ENCODE measurements around the gene CNIH1.
"Not testable (repeated sequence)": the region's sequence is repeated elsewhere in the genome, so short reads cannot be mapped to it uniquely, and the experiment has no call there.

Gene CNIH1

GRCh38 chr14:54453252-54453651, 12.1 kb upstream of the CNIH1 start:
- no peak overlapping the region for H3K4me3 ChIP-seq (ENCODE audit: low read length in 2 of 2)
- H3K36me3 ChIP-seq (ENCODE audit: control insufficient read depth in 2 of 2, insufficient read depth in 2 of 2, low read length in 2 of 2): no peaks in the 10 kb centered on the region
- H3K9me3 ChIP-seq (ENCODE audit: control insufficient read depth in 2 of 2, low read length in 2 of 2): no peaks in the 10 kb centered on the region
- H3K9ac ChIP-seq (ENCODE audit: low read depth in 1 of 2, low read length in 2 of 2): no peak overlapping the region
- no peaks in the 10 kb centered on the region for H3K27me3 ChIP-seq (ENCODE audit: control insufficient read depth in 2 of 2, insufficient read depth in 2 of 2, low read length in 2 of 2)
- H3K4me1 ChIP-seq (ENCODE audit: control insufficient read depth in 2 of 2, insufficient read depth in 2 of 2, low read length in 2 of 2): no peaks in the 10 kb centered on the region
- H3K27ac ChIP-seq (ENCODE audit: low read depth in 2 of 2, low read length in 2 of 2): no peak overlapping the region

- Histone ChIP-seq H3K4me1 (ENCODE audit: control insufficient read depth in 2 of 2, insufficient read depth in 2 of 2, low read length in 2 of 2) (peaks cover under 1 to 3% of the 10 kb centered on the region in 2 donors), H3K9ac (ENCODE audit: low read depth in 1 of 2, low read length in 2 of 2) (no peak overlapping the region), H3K27ac (ENCODE audit: low read depth in 2 of 2, low read length in 2 of 2) (no peak overlapping the region), H3K9me3 (ENCODE audit: control insufficient read depth in 2 of 2, low read length in 2 of 2) (no peaks in the 10 kb centered on the region), H3K36me3 (ENCODE audit: control insufficient read depth in 2 of 2, insufficient read depth in 2 of 2, low read length in 2 of 2) (no peaks in the 10 kb centered on the region), H3K4me3 (ENCODE audit: low read length in 2 of 2) (no peak overlapping the region), H3K27me3 (ENCODE audit: control insufficient read depth in 2 of 2, insufficient read depth in 2 of 2, low read length in 2 of 2) (no peaks in the 10 kb centered on the region)
Observed at GRCh38 chr14:54451961-54452360, 10.8 kb upstream of the CNIH1 start.

- H3K27me3 ChIP-seq (ENCODE audit: control insufficient read depth in 2 of 2, insufficient read depth in 2 of 2, low read length in 2 of 2): no peaks in the 10 kb centered on the region
- H3K9me3 ChIP-seq (ENCODE audit: control insufficient read depth in 2 of 2, low read length in 2 of 2): no peaks in the 10 kb centered on the region
- no peak overlapping the region for H3K4me3 ChIP-seq (ENCODE audit: low read length in 2 of 2)
- H3K4me1 ChIP-seq (ENCODE audit: control insufficient read depth in 2 of 2, insufficient read depth in 2 of 2, low read length in 2 of 2): peaks cover 9 to 11% of the 10 kb centered on the region in 2 donors
- no peak overlapping the region for H3K9ac ChIP-seq (ENCODE audit: low read depth in 1 of 2, low read length in 2 of 2)
- no peak overlapping the region for H3K27ac ChIP-seq (ENCODE audit: low read depth in 2 of 2, low read length in 2 of 2)
- H3K36me3 ChIP-seq (ENCODE audit: control insufficient read depth in 2 of 2, insufficient read depth in 2 of 2, low read length in 2 of 2): no peaks in the 10 kb centered on the region
Observed at GRCh38 chr14:54451121-54451601, 10.0 kb upstream of the CNIH1 start.

- Histone ChIP-seq H3K9ac (ENCODE audit: low read depth in 1 of 2, low read length in 2 of 2) (no peak overlapping the region), H3K4me3 (ENCODE audit: low read length in 2 of 2) (no peak overlapping the region), H3K27me3 (ENCODE audit: control insufficient read depth in 2 of 2, insufficient read depth in 2 of 2, low read length in 2 of 2) (no peaks in the 10 kb centered on the region), H3K27ac (ENCODE audit: low read depth in 2 of 2, low read length in 2 of 2) (no peak overlapping the region), H3K9me3 (ENCODE audit: control insufficient read depth in 2 of 2, low read length in 2 of 2) (no peaks in the 10 kb centered on the region), H3K4me1 (ENCODE audit: control insufficient read depth in 2 of 2, insufficient read depth in 2 of 2, low read length in 2 of 2) (peaks cover 10 to 14% of the 10 kb centered on the region in 2 donors), H3K36me3 (ENCODE audit: control insufficient read depth in 2 of 2, insufficient read depth in 2 of 2, low read length in 2 of 2) (no peaks in the 10 kb centered on the region)
Observed at GRCh38 chr14:54450535-54450934, 9.4 kb upstream of the CNIH1 start.

- Histone ChIP-seq H3K4me1 (ENCODE audit: control insufficient read depth in 2 of 2, insufficient read depth in 2 of 2, low read length in 2 of 2) (peaks cover 10 to 14% of the 10 kb centered on the region in 2 donors), H3K9ac (ENCODE audit: low read depth in 1 of 2, low read length in 2 of 2) (peak overlapping the region in 1 of 2 donors; percentile 29), H3K27ac (ENCODE audit: low read depth in 2 of 2, low read length in 2 of 2) (peak overlapping the region; percentile 82 to 85), H3K9me3 (ENCODE audit: control insufficient read depth in 2 of 2, low read length in 2 of 2) (no peaks in the 10 kb centered on the region), H3K36me3 (ENCODE audit: control insufficient read depth in 2 of 2, insufficient read depth in 2 of 2, low read length in 2 of 2) (no peaks in the 10 kb centered on the region), H3K4me3 (ENCODE audit: low read length in 2 of 2) (no peak overlapping the region), H3K27me3 (ENCODE audit: control insufficient read depth in 2 of 2, insufficient read depth in 2 of 2, low read length in 2 of 2) (no peaks in the 10 kb centered on the region)
Observed at GRCh38 chr14:54447231-54447692, 6.1 kb upstream of the CNIH1 start.

GRCh38 chr14:54446161-54446693, 5.1 kb upstream of the CNIH1 start:
- no peaks in the 10 kb centered on the region for H3K36me3 ChIP-seq (ENCODE audit: control insufficient read depth in 2 of 2, insufficient read depth in 2 of 2, low read length in 2 of 2)
- H3K9me3 ChIP-seq (ENCODE audit: control insufficient read depth in 2 of 2, low read length in 2 of 2): no peaks in the 10 kb centered on the region
- H3K27ac ChIP-seq (ENCODE audit: low read depth in 2 of 2, low read length in 2 of 2): peak overlapping the region; percentile 82 to 85
- H3K4me1 ChIP-seq (ENCODE audit: control insufficient read depth in 2 of 2, insufficient read depth in 2 of 2, low read length in 2 of 2): peaks cover 10 to 18% of the 10 kb centered on the region in 2 donors
- peak overlapping the region in 1 of 2 donors; percentile 7 for H3K4me3 ChIP-seq (ENCODE audit: low read length in 2 of 2)
- no peaks in the 10 kb centered on the region for H3K27me3 ChIP-seq (ENCODE audit: control insufficient read depth in 2 of 2, insufficient read depth in 2 of 2, low read length in 2 of 2)
- H3K9ac ChIP-seq (ENCODE audit: low read depth in 1 of 2, low read length in 2 of 2): no peak overlapping the region

GRCh38 chr14:54444681-54445080, 3.5 kb upstream of the CNIH1 start:
- Histone ChIP-seq H3K4me1 (ENCODE audit: control insufficient read depth in 2 of 2, insufficient read depth in 2 of 2, low read length in 2 of 2) (peaks cover 19 to 25% of the 10 kb centered on the region in 2 donors), H3K27ac (ENCODE audit: low read depth in 2 of 2, low read length in 2 of 2) (no peak overlapping the region), H3K9me3 (ENCODE audit: control insufficient read depth in 2 of 2, low read length in 2 of 2) (no peaks in the 10 kb centered on the region), H3K4me3 (ENCODE audit: low read length in 2 of 2) (no peak overlapping the region), H3K27me3 (ENCODE audit: control insufficient read depth in 2 of 2, insufficient read depth in 2 of 2, low read length in 2 of 2) (no peaks in the 10 kb centered on the region), H3K36me3 (ENCODE audit: control insufficient read depth in 2 of 2, insufficient read depth in 2 of 2, low read length in 2 of 2) (no peaks in the 10 kb centered on the region), H3K9ac (ENCODE audit: low read depth in 1 of 2, low read length in 2 of 2) (no peak overlapping the region)

- Histone ChIP-seq H3K4me1 (ENCODE audit: control insufficient read depth in 2 of 2, insufficient read depth in 2 of 2, low read length in 2 of 2) (peaks cover 19 to 25% of the 10 kb centered on the region in 2 donors), H3K27me3 (ENCODE audit: control insufficient read depth in 2 of 2, insufficient read depth in 2 of 2, low read length in 2 of 2) (no peaks in the 10 kb centered on the region), H3K27ac (ENCODE audit: low read depth in 2 of 2, low read length in 2 of 2) (no peak overlapping the region), H3K36me3 (ENCODE audit: control insufficient read depth in 2 of 2, insufficient read depth in 2 of 2, low read length in 2 of 2) (no peaks in the 10 kb centered on the region), H3K9me3 (ENCODE audit: control insufficient read depth in 2 of 2, low read length in 2 of 2) (no peaks in the 10 kb centered on the region), H3K9ac (ENCODE audit: low read depth in 1 of 2, low read length in 2 of 2) (no peak overlapping the region), H3K4me3 (ENCODE audit: low read length in 2 of 2) (no peak overlapping the region)
Observed at GRCh38 chr14:54443981-54444380, 2.8 kb upstream of the CNIH1 start.

- not testable (repeated sequence) for H3K4me3 ChIP-seq (ENCODE audit: low read length in 2 of 2); H3K36me3 ChIP-seq (ENCODE audit: control insufficient read depth in 2 of 2, insufficient read depth in 2 of 2, low read length in 2 of 2); H3K9me3 ChIP-seq (ENCODE audit: control insufficient read depth in 2 of 2, low read length in 2 of 2); H3K27ac ChIP-seq (ENCODE audit: low read depth in 2 of 2, low read length in 2 of 2); H3K9ac ChIP-seq (ENCODE audit: low read depth in 1 of 2, low read length in 2 of 2); H3K27me3 ChIP-seq (ENCODE audit: control insufficient read depth in 2 of 2, insufficient read depth in 2 of 2, low read length in 2 of 2)
- H3K4me1 ChIP-seq (ENCODE audit: control insufficient read depth in 2 of 2, insufficient read depth in 2 of 2, low read length in 2 of 2): peaks cover 19 to 25% of the 10 kb centered on the region in 2 donors
Observed at GRCh38 chr14:54442961-54443360, 1.8 kb upstream of the CNIH1 start.

GRCh38 chr14:54440476-54440872, 700 bp downstream of the CNIH1 start:
- peak overlapping the region; percentile 74 to 91 for H3K4me3 ChIP-seq (ENCODE audit: low read length in 2 of 2)
- peak overlapping the region; percentile 86 to 87 for H3K9ac ChIP-seq (ENCODE audit: low read depth in 1 of 2, low read length in 2 of 2)
- no peaks in the 10 kb centered on the region for H3K27me3 ChIP-seq (ENCODE audit: control insufficient read depth in 2 of 2, insufficient read depth in 2 of 2, low read length in 2 of 2)
- peak overlapping the region; percentile 92 to 93 for H3K27ac ChIP-seq (ENCODE audit: low read depth in 2 of 2, low read length in 2 of 2)
- H3K36me3 ChIP-seq (ENCODE audit: control insufficient read depth in 2 of 2, insufficient read depth in 2 of 2, low read length in 2 of 2): no peaks in the 10 kb centered on the region
- no peaks in the 10 kb centered on the region for H3K9me3 ChIP-seq (ENCODE audit: control insufficient read depth in 2 of 2, low read length in 2 of 2)
- peaks cover 8 to 12% of the 10 kb centered on the region in 2 donors for H3K4me1 ChIP-seq (ENCODE audit: control insufficient read depth in 2 of 2, insufficient read depth in 2 of 2, low read length in 2 of 2)

Data from mucosa of rectum (tissue), 2 donors.